OCI-LY3 (cell line): ENCODE measurements around the gene MRPL23.

Experiments used
- H2AFZ ChIP-seq: fragments of 200-600, 300-600 bp; shearing (Covaris generic); 2 replicates; pipeline ENCODE4 v1.6.0; 2014; ENCODE audit warnings: antibody characterized with exemption, low read depth, low read length
- H3K27ac ChIP-seq: fragments of 200-600, 300-600 bp; sonication (generic); 2 replicates; pipeline ENCODE4 v1.5.1; 2014; ENCODE audit warnings: mild to moderate bottlenecking, low read length, moderate library complexity, mixed read lengths
- H3K27me3 ChIP-seq: fragments of 200-600, 300-600 bp; sonication (generic); 2 replicates; pipeline ENCODE4 v1.6.1; 2014; ENCODE audit warnings: low read depth, low read length, mixed read lengths
- H3K36me3 ChIP-seq: fragments of 200-600, 300-600 bp; sonication (generic); replicated peaks from 2 replicates; pipeline ENCODE3; 2014; ENCODE audit warnings: low read depth, low read length, mixed read lengths
- H3K4me1 ChIP-seq: fragments of 300-600, 200-600 bp; sonication (generic); 2 replicates; pipeline ENCODE4 v1.6.1; 2014; ENCODE audit warnings: low read length, mixed read lengths
- H3K4me2 ChIP-seq: fragments of 200-600, 300-600 bp; sonication (generic); 2 replicates; pipeline ENCODE4 v1.6.1; 2014; ENCODE audit warnings: low read length, mixed read lengths
- H3K4me3 ChIP-seq: fragments of 300-600, 200-600 bp; sonication (generic); 2 replicates; pipeline ENCODE4 v1.5.1; 2014; ENCODE audit warnings: antibody characterized with exemption, mild to moderate bottlenecking, low read length, moderate library complexity
- H3K79me2 ChIP-seq: fragments of 300-600, 200-600 bp; shearing (Covaris generic); 2 replicates; pipeline ENCODE4 v1.6.1; 2014; ENCODE audit warnings: mild to moderate bottlenecking, low read length, mixed read lengths
- H3K9ac ChIP-seq: fragments of 300-600, 200-600 bp; shearing (Covaris generic); 2 replicates; pipeline ENCODE4 v1.6.0; 2014; ENCODE audit warnings: mild to moderate bottlenecking, low read length, moderate library complexity
- H3K9me3 ChIP-seq: fragments of 200-600, 300-600 bp; shearing (Covaris generic); 2 replicates; pipeline ENCODE4 v1.6.1; 2014; ENCODE audit warnings: low read length, mixed read lengths; ENCODE audit not compliant: insufficient read depth
- H4K20me1 ChIP-seq: fragments of 200-600, 300-600 bp; sonication (generic); 2 replicates; pipeline ENCODE4 v1.6.1; 2016; ENCODE audit warnings: low read length, mixed read lengths; ENCODE audit not compliant: insufficient read depth
- CTCF ChIP-seq: fragments of 200-600, 300-600 bp; sonication (generic); IDR thresholded peaks from 2 replicates; pipeline ENCODE4 v1.5.1; 2014; ENCODE audit warnings: antibody characterized with exemption, low read length, low read depth
- EZH2phosphoT487 ChIP-seq: fragments of 200-600 bp; shearing (Covaris generic); IDR thresholded peaks from 2 replicates; pipeline ENCODE4 v1.6.1; 2018; ENCODE audit warnings: antibody characterized with exemption, mixed run types, low read depth

The MRPL23 gene

GRCh38 chr11:1958367-1958766, 11.2 kb downstream of the MRPL23 start:
- no peak overlapping the region for H3K4me3 ChIP-seq
- no peaks in the 10 kb centered on the region for H3K36me3 ChIP-seq
- no peaks in the 10 kb centered on the region for H4K20me1 ChIP-seq
- no peak overlapping the region for H3K27ac ChIP-seq
- H2AFZ ChIP-seq: no peak overlapping the region
- no peaks in the 10 kb centered on the region for H3K9me3 ChIP-seq
- TF ChIP-seq CTCF: no peak
- no peak for TF ChIP-seq EZH2phosphoT487
- H3K4me2 ChIP-seq: no peak overlapping the region
- H3K9ac ChIP-seq: no peak overlapping the region
- no peaks in the 10 kb centered on the region for H3K27me3 ChIP-seq
- H3K79me2 ChIP-seq: no peaks in the 10 kb centered on the region
- no peaks in the 10 kb centered on the region for H3K4me1 ChIP-seq

GRCh38 chr11:1959786-1960185, 12.7 kb downstream of the MRPL23 start:
- H3K9me3 ChIP-seq: no peaks in the 10 kb centered on the region
- TF ChIP-seq CTCF (no peak), EZH2phosphoT487 (no peak)
- no peak overlapping the region for H3K4me3 ChIP-seq
- no peak overlapping the region for H2AFZ ChIP-seq
- H3K36me3 ChIP-seq: no peaks in the 10 kb centered on the region
- no peaks in the 10 kb centered on the region for H3K27me3 ChIP-seq
- no peak overlapping the region for H3K27ac ChIP-seq
- no peaks in the 10 kb centered on the region for H4K20me1 ChIP-seq
- H3K9ac ChIP-seq: no peak overlapping the region
- H3K4me2 ChIP-seq: no peak overlapping the region
- H3K4me1 ChIP-seq: no peaks in the 10 kb centered on the region
- no peaks in the 10 kb centered on the region for H3K79me2 ChIP-seq

GRCh38 chr11:1963864-1964263, 16.7 kb downstream of the MRPL23 start:
- H3K9me3 ChIP-seq: no peaks in the 10 kb centered on the region

GRCh38 chr11:1964348-1964747, 17.2 kb downstream of the MRPL23 start:
- TF ChIP-seq EZH2phosphoT487 (no peak), CTCF (no peak)
- no peak overlapping the region for H3K4me2 ChIP-seq
- no peaks in the 10 kb centered on the region for H3K79me2 ChIP-seq
- no peak overlapping the region for H3K27ac ChIP-seq
- H4K20me1 ChIP-seq: no peaks in the 10 kb centered on the region
- no peak overlapping the region for H2AFZ ChIP-seq
- H3K9me3 ChIP-seq: no peaks in the 10 kb centered on the region
- H3K4me1 ChIP-seq: no peaks in the 10 kb centered on the region
- no peaks in the 10 kb centered on the region for H3K27me3 ChIP-seq
- no peak overlapping the region for H3K4me3 ChIP-seq
- H3K9ac ChIP-seq: no peak overlapping the region
- H3K36me3 ChIP-seq: no peaks in the 10 kb centered on the region

More at GRCh38 chr11:1963864-1964263, 16.7 kb downstream of the MRPL23 start:
- Histone ChIP-seq H3K4me2 (no peak overlapping the region), H3K36me3 (no peaks in the 10 kb centered on the region), H3K4me3 (no peak overlapping the region), H3K27ac (no peak overlapping the region), H3K9ac (no peak overlapping the region), H3K27me3 (no peaks in the 10 kb centered on the region), H3K79me2 (no peaks in the 10 kb centered on the region), H3K4me1 (no peaks in the 10 kb centered on the region), H4K20me1 (no peaks in the 10 kb centered on the region), H2AFZ (no peak overlapping the region)
- TF ChIP-seq EZH2phosphoT487: no peak
- TF ChIP-seq CTCF: no peak
